ENCODE measurements around the gene A3GALT2.

Gene A3GALT2

DNA sequence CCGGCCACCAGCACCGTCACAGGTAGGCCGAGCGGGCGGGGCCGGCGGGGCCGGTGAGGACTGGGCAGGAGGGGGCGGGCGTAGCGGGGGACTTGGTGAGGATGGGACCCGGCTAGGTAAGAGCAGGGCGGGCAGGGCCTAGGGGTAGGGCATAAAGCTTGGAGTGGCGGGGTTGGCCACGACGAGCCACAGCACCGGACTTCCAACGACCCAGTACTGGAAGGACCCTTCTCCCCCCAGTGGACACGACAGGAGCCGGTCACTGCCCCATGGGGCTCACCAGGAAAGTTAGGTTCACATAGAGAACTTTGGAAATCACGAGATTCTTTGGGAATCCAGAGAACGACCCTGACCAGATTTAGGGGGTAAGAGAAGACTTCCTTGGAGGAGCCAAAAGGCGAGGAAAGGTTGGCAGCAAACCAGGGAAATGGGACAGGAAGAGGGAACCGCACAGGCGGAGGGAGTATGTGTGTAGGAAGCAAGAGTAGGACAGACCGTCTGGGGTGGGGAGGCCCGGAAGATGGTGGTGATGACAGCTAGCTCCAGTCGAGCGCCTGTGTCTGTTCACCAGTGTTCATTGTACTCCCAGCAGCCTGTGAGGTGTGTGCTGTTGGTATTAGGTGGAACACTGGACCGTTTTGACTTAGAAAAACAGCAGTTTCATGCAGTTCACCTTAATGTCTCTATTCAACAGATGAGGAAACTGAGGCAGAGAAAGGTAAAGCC is 44.2 kb downstream of the A3GALT2 start:
- peaks cover 4% of the 10 kb centered on the region for H3K4me1 Mint-ChIP-seq (ENCODE audit: low read depth)
- no peak overlapping the region for H3K27ac Mint-ChIP-seq
- no peak overlapping the region for H3K4me3 Mint-ChIP-seq
- peaks cover 92% of the 10 kb centered on the region for H3K36me3 Mint-ChIP-seq (ENCODE audit: low read depth)
- H3K27me3 Mint-ChIP-seq, result no peaks in the 10 kb centered on the region
- H3K9me3 Mint-ChIP-seq, result no peaks in the 10 kb centered on the region
- intact Hi-C loops (cut with micrococcal nuclease), result no loop called here

DNA sequence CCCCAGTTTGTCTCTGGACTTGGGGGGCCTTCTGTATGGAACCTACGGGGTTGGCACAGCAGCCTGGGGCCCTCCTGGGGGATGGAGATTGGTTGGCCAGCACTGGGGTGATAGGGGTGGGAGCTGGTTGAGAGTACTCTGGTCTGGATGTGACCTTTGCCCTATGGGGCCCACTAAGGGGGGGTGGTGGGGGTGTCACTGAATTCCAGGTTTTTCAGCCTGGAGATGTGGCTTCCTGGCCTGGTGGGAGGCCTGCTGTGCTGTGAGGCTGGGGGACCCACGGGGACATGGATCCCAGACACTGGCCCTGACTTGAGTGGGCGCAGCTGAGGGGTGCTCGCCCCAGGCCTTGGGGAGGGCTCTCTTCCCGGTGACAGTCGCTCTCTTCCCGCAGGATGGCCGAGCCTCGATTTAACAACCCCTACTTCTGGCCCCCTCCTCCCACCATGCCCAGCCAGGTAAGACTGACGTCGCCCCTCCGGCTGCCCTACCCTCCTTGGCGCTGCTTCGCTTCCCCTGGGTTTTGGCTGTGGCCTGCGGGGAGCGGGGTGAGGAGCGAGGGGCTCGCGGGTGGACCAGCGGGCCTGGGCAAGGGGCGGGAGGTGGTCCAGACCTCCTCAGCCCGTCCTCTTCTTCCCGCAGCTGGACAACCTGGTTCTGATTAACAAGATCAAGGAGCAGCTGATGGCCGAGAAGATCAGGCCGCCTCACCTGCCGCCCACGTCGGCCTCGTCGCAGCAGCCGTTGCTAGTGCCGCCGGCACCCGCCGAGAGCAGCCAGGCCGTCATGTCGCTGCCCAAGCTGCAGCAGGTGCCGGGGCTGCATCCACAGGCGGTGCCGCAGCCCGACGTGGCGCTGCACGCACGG is 45.0 kb downstream of the A3GALT2 start:
- H3K4me3 Mint-ChIP-seq, result no peak overlapping the region
- peaks cover 8% of the 10 kb centered on the region for H3K4me1 Mint-ChIP-seq (ENCODE audit: low read depth)
- no peaks in the 10 kb centered on the region for H3K27me3 Mint-ChIP-seq

DNA sequence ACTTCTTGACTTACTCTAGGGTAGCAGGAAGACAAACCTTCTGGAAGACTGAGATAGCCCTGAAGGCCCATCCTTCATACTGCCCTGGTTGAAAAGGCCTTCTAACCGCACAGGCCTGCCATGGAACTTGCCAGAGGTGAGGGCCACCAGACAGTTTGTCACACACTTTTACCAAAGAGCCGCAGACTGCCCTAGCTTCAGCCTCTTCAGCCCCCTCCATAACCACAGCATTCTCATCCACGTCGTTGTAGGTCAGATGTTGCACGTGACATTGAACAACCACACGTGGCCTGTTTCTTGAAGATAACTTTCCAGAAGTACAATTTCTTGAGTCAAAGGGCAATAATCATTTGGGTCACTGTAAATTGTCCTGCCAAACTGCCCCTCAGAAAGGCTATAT is 45.7 kb downstream of the A3GALT2 start:
- Mint-ChIP-seq H3K27me3 (no peaks in the 10 kb centered on the region), H3K27ac (no peak overlapping the region), H3K36me3 (ENCODE audit: low read depth) (peaks cover 92% of the 10 kb centered on the region), H3K4me1 (ENCODE audit: low read depth) (peaks cover 8% of the 10 kb centered on the region), H3K9me3 (no peaks in the 10 kb centered on the region), H3K4me3 (no peak overlapping the region)
- intact Hi-C loops (cut with micrococcal nuclease), result no loop called here

More for the DNA sequence above, 45.0 kb downstream of the A3GALT2 start:
- H3K27ac Mint-ChIP-seq, result no peak overlapping the region
- peaks cover 92% of the 10 kb centered on the region for H3K36me3 Mint-ChIP-seq (ENCODE audit: low read depth)
- intact Hi-C loops (cut with micrococcal nuclease), result no loop called here
- H3K9me3 Mint-ChIP-seq, result no peaks in the 10 kb centered on the region

DNA sequence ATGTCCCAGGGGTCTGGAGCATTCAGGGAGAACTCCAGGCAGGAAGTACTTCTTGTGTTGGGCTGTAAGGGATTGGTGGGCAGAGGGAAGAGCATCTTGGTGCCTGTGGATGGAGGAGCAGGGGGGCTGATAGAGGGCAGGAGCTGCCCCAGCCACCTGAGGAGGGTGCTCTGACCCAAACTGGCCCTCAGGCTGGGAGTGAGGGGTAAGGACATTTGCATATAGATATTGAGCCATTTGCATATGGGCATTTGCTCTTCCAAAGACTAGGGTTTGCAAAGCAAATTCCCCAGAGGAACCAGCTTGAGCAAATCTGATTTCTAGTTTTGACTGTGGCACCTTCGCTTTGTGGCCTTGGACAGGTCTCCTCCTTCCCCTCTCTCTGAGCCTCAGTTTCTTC is 46.5 kb downstream of the A3GALT2 start:
- Mint-ChIP-seq H3K36me3 (ENCODE audit: low read depth) (peaks cover 92% of the 10 kb centered on the region), H3K9me3 (no peaks in the 10 kb centered on the region), H3K27ac (no peak overlapping the region), H3K4me1 (ENCODE audit: low read depth) (peaks cover 8% of the 10 kb centered on the region), H3K27me3 (no peaks in the 10 kb centered on the region), H3K4me3 (no peak overlapping the region)
- intact Hi-C loops (cut with micrococcal nuclease), result no loop called here

DNA sequence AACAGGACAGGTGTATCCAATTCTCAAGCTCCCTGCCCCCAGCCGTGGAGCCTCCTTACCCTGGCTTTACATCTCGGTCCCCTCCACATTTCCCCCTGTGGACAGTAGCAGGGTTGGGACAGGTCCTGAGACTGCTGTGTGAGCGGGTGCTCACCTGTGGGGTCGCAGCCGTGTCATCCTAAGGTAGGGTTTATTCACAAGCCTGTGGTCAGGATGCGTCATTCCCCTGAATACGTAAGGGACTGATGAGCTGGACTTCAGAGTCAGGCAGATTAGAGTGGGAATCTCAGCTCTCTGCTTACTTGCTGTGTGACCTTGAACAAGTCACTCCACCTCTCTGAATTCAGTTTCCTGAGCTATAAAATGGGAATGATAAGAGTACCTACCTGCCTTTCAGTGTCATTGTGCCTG is 46.9 kb downstream of the A3GALT2 start:
- H3K4me3 Mint-ChIP-seq, result no peak overlapping the region
- H3K9me3 Mint-ChIP-seq, result no peaks in the 10 kb centered on the region
- H3K4me1 Mint-ChIP-seq (ENCODE audit: low read depth), result peaks cover 8% of the 10 kb centered on the region
- intact Hi-C loops (cut with micrococcal nuclease), result no loop called here
- H3K27me3 Mint-ChIP-seq, result no peaks in the 10 kb centered on the region
- H3K27ac Mint-ChIP-seq, result no peak overlapping the region
- peaks cover 92% of the 10 kb centered on the region for H3K36me3 Mint-ChIP-seq (ENCODE audit: low read depth)

DNA sequence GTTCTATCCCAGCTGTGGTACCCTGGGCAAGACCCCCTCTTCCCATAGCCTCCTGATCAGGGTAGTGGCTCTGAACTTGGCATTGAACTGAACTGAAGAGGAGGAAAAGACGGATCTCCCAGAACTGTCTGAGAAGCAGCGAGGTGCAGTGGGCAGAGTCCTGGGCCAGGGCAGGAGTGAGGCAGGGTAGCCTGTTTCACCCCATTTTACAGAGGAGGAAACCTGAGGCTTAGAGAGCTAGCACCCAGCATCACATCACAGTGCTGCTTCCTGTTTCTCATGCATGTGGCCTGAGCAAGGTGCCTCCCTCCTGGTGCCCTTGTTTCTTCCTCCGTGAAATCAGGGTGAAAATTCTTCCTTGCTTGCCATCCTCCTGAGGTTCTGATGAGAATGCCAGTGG is 47.5 kb downstream of the A3GALT2 start:
- Mint-ChIP-seq H3K4me3 (no peak overlapping the region), H3K4me1 (ENCODE audit: low read depth) (peaks cover 11% of the 10 kb centered on the region), H3K27me3 (no peaks in the 10 kb centered on the region), H3K36me3 (ENCODE audit: low read depth) (peaks cover 91% of the 10 kb centered on the region), H3K9me3 (no peaks in the 10 kb centered on the region), H3K27ac (no peak overlapping the region)
- intact Hi-C loops (cut with micrococcal nuclease), result no loop called here

DNA sequence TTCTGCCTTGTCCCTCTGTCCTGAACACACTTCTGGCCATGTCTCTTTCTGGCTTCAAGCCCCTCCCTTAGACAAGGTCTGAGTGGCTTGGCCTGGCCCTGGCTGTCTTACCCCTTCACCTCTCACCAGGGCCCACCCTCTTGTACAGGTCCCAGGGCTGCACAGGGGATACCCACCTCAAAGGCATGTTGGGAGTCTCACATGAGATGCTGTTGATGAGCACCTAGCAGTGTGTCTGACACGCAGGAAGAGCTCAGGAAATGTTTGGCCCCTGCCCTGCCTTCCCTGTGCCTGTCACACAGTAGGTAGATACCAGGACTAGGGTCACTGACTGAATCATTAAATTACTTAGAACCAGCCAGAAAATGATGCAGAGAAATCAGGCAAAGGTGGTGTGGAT is 48.0 kb downstream of the A3GALT2 start:
- H3K9me3 Mint-ChIP-seq, result no peaks in the 10 kb centered on the region
- H3K36me3 Mint-ChIP-seq (ENCODE audit: low read depth), result peaks cover 91% of the 10 kb centered on the region
- no peak overlapping the region for H3K4me3 Mint-ChIP-seq
- intact Hi-C loops (cut with micrococcal nuclease), result no loop called here
- H3K27ac Mint-ChIP-seq, result no peak overlapping the region
- no peaks in the 10 kb centered on the region for H3K27me3 Mint-ChIP-seq
- H3K4me1 Mint-ChIP-seq (ENCODE audit: low read depth), result peaks cover 14% of the 10 kb centered on the region

DNA sequence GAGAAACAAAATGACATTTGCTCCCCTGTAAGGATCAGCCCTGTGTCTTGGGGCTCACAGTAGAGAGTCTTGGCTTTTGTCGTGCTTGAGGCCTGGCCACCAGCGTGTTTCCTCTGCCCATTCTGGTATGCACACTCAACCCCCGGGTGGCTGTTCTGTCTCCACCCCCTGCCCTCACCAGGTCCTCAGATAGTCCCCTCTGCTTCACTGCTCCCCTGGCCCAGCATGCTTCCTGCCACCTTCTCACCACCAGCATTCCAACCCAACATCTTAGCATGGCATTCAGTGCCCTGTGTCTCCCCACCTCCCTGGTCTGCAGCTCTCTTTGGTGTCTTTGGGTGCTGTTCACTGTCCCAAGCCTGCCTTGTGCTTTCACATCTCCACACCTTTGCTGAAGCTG is 48.4 kb downstream of the A3GALT2 start:
- no peak overlapping the region for H3K4me3 Mint-ChIP-seq
- no peak overlapping the region for H3K27ac Mint-ChIP-seq
- intact Hi-C loops (cut with micrococcal nuclease), result no loop called here
- H3K27me3 Mint-ChIP-seq, result no peaks in the 10 kb centered on the region
- H3K4me1 Mint-ChIP-seq (ENCODE audit: low read depth), result peaks cover 14% of the 10 kb centered on the region
- H3K9me3 Mint-ChIP-seq, result no peaks in the 10 kb centered on the region
- H3K36me3 Mint-ChIP-seq (ENCODE audit: low read depth), result peaks cover 89% of the 10 kb centered on the region

DNA sequence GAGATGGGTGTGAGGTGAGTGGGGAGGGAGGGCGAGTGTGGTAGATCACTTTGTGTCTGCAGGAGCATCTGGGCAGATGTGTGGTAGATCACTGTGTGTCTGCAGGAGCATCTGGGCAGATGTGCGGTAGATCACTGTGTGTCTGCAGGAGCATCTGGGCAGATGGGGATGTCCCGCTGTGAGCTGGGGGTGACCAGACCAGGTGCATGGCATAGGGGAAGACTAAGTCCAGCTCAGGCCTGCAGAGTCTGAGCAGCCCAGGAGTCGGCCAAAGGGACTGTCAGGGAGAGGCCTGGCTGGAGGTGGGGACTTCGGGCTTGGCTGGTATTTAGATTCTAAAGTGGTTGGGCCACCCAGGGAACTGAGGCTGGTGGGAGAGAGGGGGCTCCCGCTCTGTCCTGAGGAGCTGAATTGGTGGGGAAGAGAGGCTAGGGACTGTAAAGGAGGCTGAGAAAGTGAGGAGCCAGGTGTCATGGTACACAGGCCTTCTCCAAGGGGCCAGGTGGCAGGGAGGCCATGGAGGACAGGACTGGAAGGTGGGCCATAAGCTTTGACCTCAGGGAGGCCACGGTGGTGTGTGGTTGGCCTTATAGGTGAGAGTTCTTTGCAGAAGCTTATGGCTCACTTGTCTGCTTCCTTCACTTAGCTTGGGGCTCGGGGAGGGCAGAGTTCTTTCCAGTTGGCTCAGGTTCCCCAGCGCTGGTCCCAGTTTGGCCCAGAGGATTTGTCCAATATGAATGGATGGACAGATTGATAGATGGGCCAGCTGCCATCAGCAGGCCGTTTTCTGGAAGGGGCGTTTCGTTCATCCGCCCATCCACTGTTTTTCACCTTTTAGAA is 49.0 kb downstream of the A3GALT2 start:
- no peaks in the 10 kb centered on the region for H3K27me3 Mint-ChIP-seq
- H3K4me1 Mint-ChIP-seq (ENCODE audit: low read depth), result peaks cover 14% of the 10 kb centered on the region
- no peak overlapping the region for H3K27ac Mint-ChIP-seq
- no peak overlapping the region for H3K4me3 Mint-ChIP-seq
- peaks cover 89% of the 10 kb centered on the region for H3K36me3 Mint-ChIP-seq (ENCODE audit: low read depth)
- no peaks in the 10 kb centered on the region for H3K9me3 Mint-ChIP-seq
- intact Hi-C loops (cut with micrococcal nuclease), result no loop called here

DNA sequence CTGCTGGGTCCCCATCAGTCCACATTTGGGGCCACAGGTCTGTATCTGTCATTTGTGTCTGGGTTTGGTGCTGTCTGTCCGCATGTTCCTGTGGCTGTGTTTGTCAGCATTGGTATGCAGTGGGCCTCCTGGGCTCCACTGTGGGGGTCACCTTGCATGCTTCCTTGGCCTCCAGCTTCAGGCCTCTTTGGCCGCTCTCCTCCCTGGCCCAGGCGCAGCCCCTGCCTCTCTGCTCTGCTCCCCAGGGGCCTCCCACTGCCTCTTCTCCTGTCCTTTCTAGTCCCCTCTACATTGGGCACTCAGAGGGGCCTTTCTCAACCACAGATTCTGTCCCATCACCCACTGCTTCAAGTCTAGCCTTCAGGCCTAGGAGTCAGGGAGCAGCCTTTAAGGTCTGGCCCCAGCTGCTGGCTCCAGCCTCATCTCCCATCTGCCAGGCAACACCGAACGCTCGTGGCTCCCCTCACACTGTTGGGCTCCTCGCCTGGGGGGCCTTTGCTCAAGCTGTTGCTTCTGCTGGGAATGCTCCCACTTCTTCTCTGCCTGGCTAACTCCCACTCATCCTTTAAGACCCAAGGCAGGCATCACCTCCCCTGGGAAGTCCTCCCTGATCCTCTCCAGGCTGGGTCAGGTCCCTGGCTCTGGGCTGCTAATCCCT is 50.0 kb downstream of the A3GALT2 start:
- peaks cover 19% of the 10 kb centered on the region for H3K4me1 Mint-ChIP-seq (ENCODE audit: low read depth)
- H3K36me3 Mint-ChIP-seq (ENCODE audit: low read depth), result peaks cover 86% of the 10 kb centered on the region
- no peak overlapping the region for H3K4me3 Mint-ChIP-seq
- intact Hi-C loops (cut with micrococcal nuclease), result no loop called here
- H3K27ac Mint-ChIP-seq, result peak overlapping the region; percentile 39
- H3K27me3 Mint-ChIP-seq, result no peaks in the 10 kb centered on the region
- H3K9me3 Mint-ChIP-seq, result no peaks in the 10 kb centered on the region

DNA sequence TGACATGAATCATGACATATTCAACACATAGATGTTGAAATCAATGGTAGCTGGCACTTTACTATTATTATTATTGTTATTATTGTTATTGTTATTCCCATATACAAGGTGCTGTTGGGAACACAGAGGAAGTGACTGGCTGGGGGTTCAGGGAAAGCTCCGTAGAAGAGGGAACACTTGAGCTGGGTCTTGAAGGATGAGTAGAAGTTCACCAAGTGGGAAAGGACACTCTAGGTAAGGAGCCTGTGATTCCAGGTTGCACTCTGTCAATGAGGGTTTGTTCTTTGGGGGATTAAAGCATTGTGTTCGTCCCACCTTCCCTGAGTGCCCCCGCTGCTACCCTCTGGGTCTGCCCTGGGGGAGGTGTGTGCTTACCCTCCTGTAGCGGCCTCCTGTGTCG is 50.5 kb downstream of the A3GALT2 start:
- no peaks in the 10 kb centered on the region for H3K9me3 Mint-ChIP-seq
- intact Hi-C loops (cut with micrococcal nuclease), result no loop called here
- no peaks in the 10 kb centered on the region for H3K27me3 Mint-ChIP-seq
- no peak overlapping the region for H3K27ac Mint-ChIP-seq
- H3K4me1 Mint-ChIP-seq (ENCODE audit: low read depth), result peaks cover 23% of the 10 kb centered on the region
- no peak overlapping the region for H3K4me3 Mint-ChIP-seq
- peaks cover 85% of the 10 kb centered on the region for H3K36me3 Mint-ChIP-seq (ENCODE audit: low read depth)

DNA sequence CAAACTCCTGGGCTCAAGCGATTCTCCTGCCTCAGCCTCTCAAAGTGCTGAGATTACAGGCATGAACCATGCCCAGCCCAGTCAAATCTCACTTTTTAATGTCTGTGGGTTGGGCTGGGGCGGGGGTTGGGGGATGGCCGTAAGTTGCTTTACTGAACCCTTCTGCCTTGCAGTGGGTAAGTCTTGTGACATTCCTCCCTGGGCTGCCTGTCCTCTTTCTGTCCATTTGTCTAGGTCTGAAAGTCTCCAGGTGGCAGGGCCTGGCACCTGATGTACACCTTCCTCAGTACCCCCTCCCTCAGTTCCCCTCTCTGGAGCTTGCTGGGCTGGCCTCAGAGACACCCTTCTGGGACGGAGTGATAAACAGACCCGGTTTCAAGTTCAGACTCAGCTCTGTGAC is 51.3 kb downstream of the A3GALT2 start:
- intact Hi-C loops (cut with micrococcal nuclease), result no loop called here
- Mint-ChIP-seq H3K9me3 (no peaks in the 10 kb centered on the region), H3K27me3 (no peaks in the 10 kb centered on the region), H3K4me1 (ENCODE audit: low read depth) (peaks cover 23% of the 10 kb centered on the region), H3K36me3 (ENCODE audit: low read depth) (peaks cover 81% of the 10 kb centered on the region), H3K27ac (no peak overlapping the region), H3K4me3 (no peak overlapping the region)

DNA sequence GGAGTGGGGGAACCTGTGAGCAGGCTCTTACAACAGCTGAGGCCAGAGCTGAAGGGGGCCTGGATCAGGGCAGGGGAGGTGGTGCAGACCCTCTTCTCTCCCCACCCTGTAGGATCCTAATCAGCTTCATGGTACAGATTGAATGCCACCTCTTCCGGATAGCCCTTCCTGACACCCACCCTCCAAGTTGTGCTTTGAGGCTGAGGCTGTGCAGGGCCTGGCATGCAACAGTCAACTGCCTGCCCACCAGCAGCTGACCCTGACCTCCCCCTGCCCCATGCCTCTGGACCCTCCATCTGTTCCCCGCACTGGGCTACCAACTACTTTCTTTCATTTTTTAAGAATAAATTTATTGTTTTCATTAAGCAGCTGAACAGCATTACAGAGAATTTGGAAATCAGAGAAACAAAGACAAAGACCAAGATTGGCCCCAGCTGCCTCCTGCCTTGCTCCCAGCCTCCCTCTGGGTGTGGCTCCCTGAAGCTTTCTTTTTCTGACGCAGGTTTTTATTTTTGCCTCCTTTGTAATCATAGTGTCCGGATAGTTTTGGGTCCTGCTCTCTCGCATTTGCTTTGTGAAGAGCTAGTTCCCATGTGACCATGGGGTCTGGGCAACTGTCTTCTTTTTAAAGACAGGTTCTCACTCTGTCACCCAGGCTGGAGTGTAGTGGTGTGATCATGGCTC is 51.8 kb downstream of the A3GALT2 start:
- peaks cover 76% of the 10 kb centered on the region for H3K36me3 Mint-ChIP-seq (ENCODE audit: low read depth)
- intact Hi-C loops (cut with micrococcal nuclease), result no loop called here
- no peaks in the 10 kb centered on the region for H3K27me3 Mint-ChIP-seq
- H3K4me3 Mint-ChIP-seq, result no peak overlapping the region
- H3K9me3 Mint-ChIP-seq, result no peaks in the 10 kb centered on the region
- H3K4me1 Mint-ChIP-seq (ENCODE audit: low read depth), result peaks cover 23% of the 10 kb centered on the region
- H3K27ac Mint-ChIP-seq, result no peak overlapping the region

Data from dendritic cell treated with granulocyte-macrophage colony-stimulating factor and Interleukin-4, amounts not matched to agents 40 ng/mL and 50 ng/mL, for 4 days (primary cell).